ENCODE measurements around the gene TSSK2. TPM values are rescaled to one million over a fixed set of nuclear protein-coding genes. Genes with fewer than 3 reads are reported as not detected.

TSSK2 gene
- total and polyA plus RNA-seq, 11 donors: 0.04 to 0.19 (median 0.12) TPM; not detected in 8

DNA sequence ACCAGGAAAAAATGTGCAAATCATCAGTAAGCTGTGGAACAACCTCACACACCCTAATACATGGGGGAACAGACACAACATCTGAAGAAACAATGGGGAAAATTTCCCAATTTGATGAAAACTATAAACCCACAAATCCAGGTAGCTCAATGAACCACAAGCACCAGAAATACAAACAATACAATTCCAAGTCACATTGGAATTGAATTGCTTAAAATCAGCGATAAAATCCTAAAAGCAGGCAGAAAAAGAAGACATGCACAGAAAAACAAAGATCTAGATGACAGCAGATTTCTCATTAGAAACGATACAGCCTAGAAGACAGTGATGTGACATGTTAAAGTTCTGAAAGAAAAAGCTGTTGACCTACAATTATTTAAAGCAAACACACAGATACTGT, 40.9 kb upstream of the TSSK2 start:
- TF ChIP-seq, protein P1, sequence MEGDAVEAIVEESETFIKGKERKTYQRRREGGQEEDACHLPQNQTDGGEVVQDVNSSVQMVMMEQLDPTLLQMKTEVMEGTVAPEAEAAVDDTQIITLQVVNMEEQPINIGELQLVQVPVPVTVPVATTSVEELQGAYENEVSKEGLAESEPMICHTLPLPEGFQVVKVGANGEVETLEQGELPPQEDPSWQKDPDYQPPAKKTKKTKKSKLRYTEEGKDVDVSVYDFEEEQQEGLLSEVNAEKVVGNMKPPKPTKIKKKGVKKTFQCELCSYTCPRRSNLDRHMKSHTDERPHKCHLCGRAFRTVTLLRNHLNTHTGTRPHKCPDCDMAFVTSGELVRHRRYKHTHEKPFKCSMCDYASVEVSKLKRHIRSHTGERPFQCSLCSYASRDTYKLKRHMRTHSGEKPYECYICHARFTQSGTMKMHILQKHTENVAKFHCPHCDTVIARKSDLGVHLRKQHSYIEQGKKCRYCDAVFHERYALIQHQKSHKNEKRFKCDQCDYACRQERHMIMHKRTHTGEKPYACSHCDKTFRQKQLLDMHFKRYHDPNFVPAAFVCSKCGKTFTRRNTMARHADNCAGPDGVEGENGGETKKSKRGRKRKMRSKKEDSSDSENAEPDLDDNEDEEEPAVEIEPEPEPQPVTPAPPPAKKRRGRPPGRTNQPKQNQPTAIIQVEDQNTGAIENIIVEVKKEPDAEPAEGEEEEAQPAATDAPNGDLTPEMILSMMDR (IDR thresholded peaks at IDR 0.05): no peak
- no peak for TF ChIP-seq POLR2A (IDR thresholded peaks at IDR 0.05)
- Histone ChIP-seq H3K4me1 (peaks cover 0 to 21% (median 7%) of the 10 kb centered on the region in 12 donors), H3K27me3 (no peaks in the 10 kb centered on the region), H3K9me3 (no peaks in the 10 kb centered on the region), H3K27ac (no peak overlapping the region), H3K36me3 (peaks cover 0 to 24% (median 14%) of the 10 kb centered on the region in 9 donors), H3K4me3 (no peak overlapping the region)
- DNase-seq: no peak
- WGBS, 4 donors: 92 to 94% (median 93%) methylated on average over 2 of the region's 2 CpGs
- intact Hi-C loops (cut with DNase I): no loop called here
- ATAC-seq: no peak

DNA sequence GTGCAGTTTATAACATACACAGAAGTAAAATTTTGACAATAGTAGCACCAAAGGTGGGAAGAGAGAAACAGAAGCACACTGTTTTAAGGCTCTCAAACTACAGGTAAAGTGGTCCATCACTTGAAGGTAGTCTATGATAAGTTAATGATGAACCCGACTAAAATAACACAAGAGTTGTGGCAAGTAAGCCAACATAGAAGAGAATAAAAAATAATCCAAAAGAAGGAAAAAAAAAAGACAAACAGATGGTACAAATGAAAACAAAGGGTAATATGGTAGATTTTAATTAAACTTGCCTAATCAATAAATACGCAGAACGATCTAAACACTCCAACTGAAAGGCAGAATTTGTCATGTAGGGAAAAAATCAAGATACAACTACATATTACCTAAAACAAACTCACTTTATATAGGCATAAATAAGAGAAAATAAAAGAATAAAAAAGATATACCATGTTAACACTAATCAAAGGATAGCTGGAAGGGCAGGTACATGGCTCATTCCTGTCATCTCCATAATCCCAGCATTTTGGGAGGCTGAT, 40.5 kb upstream of the TSSK2 start:
- ATAC-seq (no peak), DNase-seq (no peak)
- Histone ChIP-seq H3K27me3 (no peaks in the 10 kb centered on the region), H3K36me3 (peaks cover 0 to 24% (median 14%) of the 10 kb centered on the region in 9 donors), H3K27ac (no peak overlapping the region), H3K4me1 (peaks cover 0 to 16% (median 2%) of the 10 kb centered on the region in 12 donors), H3K4me3 (no peak overlapping the region), H3K9me3 (no peaks in the 10 kb centered on the region)
- intact Hi-C loops (cut with DNase I): no loop called here
- TF ChIP-seq, protein P1 (IDR thresholded peaks at IDR 0.05): no peak
- WGBS, 4 donors: 65 to 98% (median 88%) methylated on average over 3 of the region's 3 CpGs

DNA sequence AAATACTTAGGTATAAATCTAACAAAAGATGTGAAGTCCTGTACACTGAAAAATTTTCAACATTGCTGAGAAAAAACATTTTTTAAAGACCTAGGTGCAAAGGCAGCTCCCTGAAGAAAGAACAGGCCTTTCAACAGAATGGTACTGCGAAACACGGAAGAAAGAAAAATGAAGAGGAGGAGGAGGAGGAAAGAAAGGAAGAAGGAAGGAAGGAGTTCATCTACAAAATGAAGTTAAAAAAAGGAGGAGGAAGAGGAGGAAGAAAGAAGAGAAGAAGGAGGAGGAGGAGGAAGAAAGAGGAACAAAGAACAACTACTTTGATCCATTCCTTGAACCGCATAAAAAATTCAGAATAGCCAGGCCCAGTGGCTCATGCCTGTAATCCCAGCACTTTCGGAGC, 38.4 kb upstream of the TSSK2 start:
- H3K36me3 ChIP-seq: peaks cover 0 to 17% (median 14%) of the 10 kb centered on the region in 9 donors
- no peaks in the 10 kb centered on the region for H3K9me3 ChIP-seq
- ATAC-seq (no peak), DNase-seq (no peak)
- WGBS, 4 donors: 92 to 97% (median 94%) methylated on average over 4 of the region's 4 CpGs
- H3K4me3 ChIP-seq: no peak overlapping the region
- peaks cover 0 to 9% (median 0%) of the 10 kb centered on the region in 12 donors for H3K4me1 ChIP-seq
- intact Hi-C loops (cut with DNase I): no loop called here
- H3K27ac ChIP-seq: no peak overlapping the region
- H3K27me3 ChIP-seq: no peaks in the 10 kb centered on the region
- TF ChIP-seq, protein P1 (IDR thresholded peaks at IDR 0.05): no peak
- TF ChIP-seq POLR2A (IDR thresholded peaks at IDR 0.05): no peak

DNA sequence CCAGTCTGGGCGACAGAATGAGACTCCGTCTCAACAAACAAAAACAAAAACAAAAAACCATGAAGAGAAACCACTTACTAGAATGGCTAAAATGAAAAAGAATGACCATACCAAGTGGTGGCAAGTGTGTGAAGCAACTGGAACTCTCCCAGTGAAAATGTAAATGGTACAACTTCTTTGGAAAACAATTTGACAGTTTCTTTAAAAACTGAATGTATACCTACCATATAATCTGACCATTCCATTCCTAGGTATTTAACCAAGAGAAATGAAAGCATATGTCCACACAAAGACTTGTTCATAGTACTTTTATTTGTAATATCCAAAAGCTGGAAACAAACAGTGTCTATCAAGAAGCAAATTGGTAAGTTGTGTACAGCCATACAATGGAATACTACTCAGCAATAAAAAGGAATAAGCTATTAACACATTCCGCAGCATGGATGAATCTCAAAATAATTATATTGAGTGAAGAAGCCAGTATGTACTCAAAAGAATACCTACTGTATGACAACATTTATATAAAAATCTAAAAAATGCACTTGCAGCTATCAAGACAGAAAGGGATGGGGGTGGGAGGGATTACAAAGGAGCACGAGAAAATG, 36.6 kb upstream of the TSSK2 start:
- TF ChIP-seq, protein P1 (IDR thresholded peaks at IDR 0.05): no peak
- no peak for TF ChIP-seq POLR2A (IDR thresholded peaks at IDR 0.05)

More for the DNA sequence above, 36.6 kb upstream of the TSSK2 start:
- ATAC-seq: no peak
- Histone ChIP-seq H3K27ac (no peak overlapping the region), H3K36me3 (peaks cover 0 to 11% (median 0%) of the 10 kb centered on the region in 9 donors), H3K4me3 (no peak overlapping the region), H3K9me3 (no peaks in the 10 kb centered on the region), H3K4me1 (peaks cover 0 to 15% (median 0%) of the 10 kb centered on the region in 12 donors), H3K27me3 (no peaks in the 10 kb centered on the region)
- DNase-seq: no peak
- WGBS, 4 donors: 93 to 97% (median 96%) methylated on average over 4 of the region's 4 CpGs
- intact Hi-C loops (cut with DNase I): no loop called here

Data from heart left ventricle (tissue), 16 donors.